Endodermal cell (in vitro differentiated cells): Measurements from ENCODE around the gene GNAI3. TPM values are rescaled to one million over a fixed set of nuclear protein-coding genes. Genes with fewer than 3 reads are reported as not detected.
A peak's percentile ranks its signal among the peaks of the same experiment; 100 is the strongest.

Experiments
- DNase-seq: peaks from one replicate; pipeline ENCODE4 v3.0.0-alpha.2; 2017
- H3K27ac ChIP-seq: 2 replicates; pipeline ENCODE4 v1.5.1; 2013; ENCODE audit warnings: mild to moderate bottlenecking, low read depth, low read length, moderate library complexity
- H3K27me3 ChIP-seq: 2 replicates; pipeline ENCODE4 v1.6.1; 2013; ENCODE audit warnings: mild to moderate bottlenecking, low read length, moderate library complexity; ENCODE audit not compliant: insufficient read depth, control insufficient read depth, poor library complexity, severe bottlenecking
- H3K36me3 ChIP-seq: 2 replicates; pipeline ENCODE4 v1.7.0; 2013; ENCODE audit warnings: mild to moderate bottlenecking, low read length, moderate library complexity; ENCODE audit not compliant: control insufficient read depth, insufficient read depth
- H3K4me1 ChIP-seq: one replicate; pipeline ENCODE4 v1.7.0; 2013; ENCODE audit warnings: low read length; ENCODE audit not compliant: control insufficient read depth, insufficient read depth
- H3K4me3 ChIP-seq: 2 replicates; pipeline ENCODE4 v1.5.1; 2013; ENCODE audit warnings: mild to moderate bottlenecking, low read length, moderate library complexity
- H3K9ac ChIP-seq: 2 replicates; pipeline ENCODE4 v1.6.1; 2013; ENCODE audit warnings: mild to moderate bottlenecking, low read length, moderate library complexity; ENCODE audit not compliant: poor library complexity, severe bottlenecking; ENCODE audit errors: extremely low read depth
- H3K9me3 ChIP-seq: 2 replicates; pipeline ENCODE4 v1.6.1; 2013; ENCODE audit warnings: mild to moderate bottlenecking, low read length, moderate library complexity; ENCODE audit not compliant: control insufficient read depth
- H3K27ac Mint-ChIP-seq: 2 replicates; pipeline ENCODE4 v1.8.0; 2020; ENCODE audit warnings: mixed read lengths
- H3K27me3 Mint-ChIP-seq: 2 replicates; pipeline ENCODE4 v1.8.0; 2021; ENCODE audit warnings: mild to moderate bottlenecking, mixed read lengths; ENCODE audit not compliant: insufficient read depth
- H3K36me3 Mint-ChIP-seq: 2 replicates; pipeline ENCODE4 v1.8.0; 2020; ENCODE audit warnings: low read depth, mixed read lengths
- H3K4me1 Mint-ChIP-seq: 2 replicates; pipeline ENCODE4 v1.8.0; 2020; ENCODE audit warnings: mixed read lengths
- H3K4me3 Mint-ChIP-seq: 2 replicates; pipeline ENCODE4 v1.8.0; 2020; ENCODE audit warnings: mild to moderate bottlenecking, moderate library complexity, mixed read lengths
- H3K9me3 Mint-ChIP-seq: 2 replicates; pipeline ENCODE4 v1.8.0; 2020; ENCODE audit warnings: mild to moderate bottlenecking, mixed read lengths
- WGBS, 2 experiments: methylation state at CpG; one replicate each; pipeline versions ENCODE4 v1.1.5 to v1.1.7; 2013; ENCODE audit warnings: missing lambda C conversion rate in 2 of 2, mixed read lengths in 1 of 2; ENCODE audit not compliant: insufficient coverage in 1 of 2, insufficient read length in 1 of 2; 5-methylcytosine and 5-hydroxymethylcytosine counted together
- total RNA-seq, 2 donors: library from RNA; stranded (reverse); fragmentation: NEBNext Ultra II Directional in 1 of 2; extraction: Animal tissue kit (Norgen Biotek cat#: 25700) in 1 of 2; gene quantifications; 2 replicates in 1 of 2; 3 replicates in 1 of 2; pipeline ENCODE4 v1.2.1, GENCODE V29; 2021
- TF ChIP-seq, protein P1 (sequence below): fragments of 200-600 bp; sonication (generic); conservative IDR thresholded peaks from 2 replicates; pipeline ENCODE4 v1.5.0; 2021; ENCODE audit warnings: antibody characterized with exemption, mild to moderate bottlenecking

GNAI3 gene
- total RNA-seq, 2 donors from 2014 or later = 10.1 to 10.9 TPM

DNA sequence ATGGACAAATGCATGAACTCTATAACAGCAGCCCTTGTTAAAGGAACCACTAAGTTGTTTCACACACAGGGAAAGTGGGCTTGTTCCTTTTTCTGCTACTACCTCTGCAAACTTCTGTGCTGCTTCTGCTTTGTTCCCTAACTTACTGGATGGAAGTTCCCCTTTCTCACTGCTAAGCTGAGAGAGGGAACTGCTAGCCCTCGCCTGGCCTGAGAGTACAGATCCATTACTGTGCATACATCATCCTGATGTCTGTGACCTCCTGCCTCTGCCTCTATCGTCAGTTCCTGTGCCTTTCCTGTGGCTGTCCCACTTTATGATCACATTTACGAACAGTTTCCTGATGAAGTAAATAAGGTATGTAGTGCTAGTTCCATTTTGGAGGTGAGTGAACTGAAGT, 67.5 kb downstream of the GNAI3 start:
- H3K4me1 Mint-ChIP-seq = peaks cover 25% of the 10 kb centered on the region
- H3K36me3 ChIP-seq = no peaks in the 10 kb centered on the region
- H3K27ac Mint-ChIP-seq = no peak overlapping the region
- no peak overlapping the region for H3K27ac ChIP-seq
- no peaks in the 10 kb centered on the region for H3K27me3 ChIP-seq
- TF ChIP-seq, protein P1, sequence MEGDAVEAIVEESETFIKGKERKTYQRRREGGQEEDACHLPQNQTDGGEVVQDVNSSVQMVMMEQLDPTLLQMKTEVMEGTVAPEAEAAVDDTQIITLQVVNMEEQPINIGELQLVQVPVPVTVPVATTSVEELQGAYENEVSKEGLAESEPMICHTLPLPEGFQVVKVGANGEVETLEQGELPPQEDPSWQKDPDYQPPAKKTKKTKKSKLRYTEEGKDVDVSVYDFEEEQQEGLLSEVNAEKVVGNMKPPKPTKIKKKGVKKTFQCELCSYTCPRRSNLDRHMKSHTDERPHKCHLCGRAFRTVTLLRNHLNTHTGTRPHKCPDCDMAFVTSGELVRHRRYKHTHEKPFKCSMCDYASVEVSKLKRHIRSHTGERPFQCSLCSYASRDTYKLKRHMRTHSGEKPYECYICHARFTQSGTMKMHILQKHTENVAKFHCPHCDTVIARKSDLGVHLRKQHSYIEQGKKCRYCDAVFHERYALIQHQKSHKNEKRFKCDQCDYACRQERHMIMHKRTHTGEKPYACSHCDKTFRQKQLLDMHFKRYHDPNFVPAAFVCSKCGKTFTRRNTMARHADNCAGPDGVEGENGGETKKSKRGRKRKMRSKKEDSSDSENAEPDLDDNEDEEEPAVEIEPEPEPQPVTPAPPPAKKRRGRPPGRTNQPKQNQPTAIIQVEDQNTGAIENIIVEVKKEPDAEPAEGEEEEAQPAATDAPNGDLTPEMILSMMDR = no peak
- no peak overlapping the region for H3K4me3 Mint-ChIP-seq
- no peaks in the 10 kb centered on the region for H3K9me3 Mint-ChIP-seq
- H3K4me1 ChIP-seq = no peaks in the 10 kb centered on the region
- peak; percentile 34 for DNase-seq
- no peak overlapping the region for H3K4me3 ChIP-seq
- H3K36me3 Mint-ChIP-seq = no peaks in the 10 kb centered on the region
- no peak overlapping the region for H3K9ac ChIP-seq
- WGBS, 2 experiments = 89% methylated on average over 3 of the region's 3 CpGs; no CpG with 5 or more reads in 1 of the 2 experiments
- no peaks in the 10 kb centered on the region for H3K9me3 ChIP-seq
- H3K27me3 Mint-ChIP-seq = no peaks in the 10 kb centered on the region

DNA sequence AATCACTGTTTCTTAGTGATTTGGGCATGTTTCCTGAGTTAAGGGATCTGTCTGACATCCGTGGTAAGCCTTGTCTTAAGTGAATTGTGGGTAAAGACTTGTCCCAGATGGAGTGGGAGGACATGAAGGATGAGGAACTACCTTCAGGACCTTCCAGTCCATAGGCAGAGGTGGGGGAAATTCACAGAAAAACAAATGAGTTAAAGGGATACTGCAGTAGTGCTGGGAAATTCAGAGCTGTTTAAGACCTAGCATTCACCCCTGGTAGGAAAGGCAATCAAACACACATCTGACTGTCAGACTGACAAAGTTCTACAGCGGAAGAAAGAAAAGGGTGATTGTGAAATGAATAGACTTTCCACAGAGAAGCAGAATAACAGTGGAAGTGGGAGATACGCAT, 68.0 kb downstream of the GNAI3 start:
- 90 to 93% methylated on average over 3 of the region's 3 CpGs for WGBS, 2 experiments
- H3K9ac ChIP-seq = no peak overlapping the region
- H3K27ac Mint-ChIP-seq = peak overlapping the region; percentile 22

DNA sequence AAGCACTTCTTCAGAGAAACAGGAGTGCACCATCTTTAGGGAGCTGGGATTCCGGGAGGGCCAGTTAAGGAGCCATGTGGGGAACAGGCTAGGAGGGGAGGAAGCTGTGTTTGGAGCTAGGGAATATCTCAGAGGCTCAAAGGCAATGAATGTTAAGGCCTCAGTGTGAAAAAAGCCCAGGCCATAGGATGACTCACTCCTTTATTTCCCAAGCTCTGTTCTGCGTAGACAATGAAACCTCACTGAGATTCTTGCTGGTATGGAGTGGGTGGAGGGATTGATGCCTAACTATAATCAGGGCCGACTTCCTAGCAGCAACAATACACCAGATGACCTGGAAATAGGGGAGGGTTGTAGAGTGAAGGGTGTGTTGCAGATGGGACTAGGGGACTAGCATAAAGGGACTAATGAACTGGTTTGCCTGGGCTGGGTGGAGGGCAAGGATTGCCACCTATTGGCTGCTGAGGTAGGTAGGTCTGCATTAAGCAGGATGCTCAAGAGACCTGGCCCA, 68.9 kb downstream of the GNAI3 start:
- no peaks in the 10 kb centered on the region for H3K27me3 Mint-ChIP-seq
- H3K9me3 ChIP-seq = no peaks in the 10 kb centered on the region
- WGBS, 2 experiments = 60% methylated on average over 3 of the region's 3 CpGs; no CpG with 5 or more reads in 1 of the 2 experiments
- H3K36me3 Mint-ChIP-seq = no peaks in the 10 kb centered on the region
- peaks cover 7% of the 10 kb centered on the region for H3K4me1 ChIP-seq
- H3K36me3 ChIP-seq = no peaks in the 10 kb centered on the region
- no peak overlapping the region for H3K4me3 Mint-ChIP-seq
- H3K4me3 ChIP-seq = no peak overlapping the region
- peak; percentile 75 for DNase-seq
- no peaks in the 10 kb centered on the region for H3K9me3 Mint-ChIP-seq
- TF ChIP-seq, protein P1 = peak; percentile 35
- peak overlapping the region; percentile 74 for H3K27ac Mint-ChIP-seq
- peak overlapping the region; percentile 54 for H3K27ac ChIP-seq
- no peaks in the 10 kb centered on the region for H3K27me3 ChIP-seq
- no peak overlapping the region for H3K9ac ChIP-seq
- H3K4me1 Mint-ChIP-seq = peaks cover 28% of the 10 kb centered on the region

More for the DNA sequence above, 68.0 kb downstream of the GNAI3 start:
- H3K36me3 Mint-ChIP-seq = no peaks in the 10 kb centered on the region
- peaks cover 26% of the 10 kb centered on the region for H3K4me1 Mint-ChIP-seq
- Histone ChIP-seq H3K9me3 (no peaks in the 10 kb centered on the region), H3K36me3 (no peaks in the 10 kb centered on the region), H3K4me3 (no peak overlapping the region), H3K4me1 (peaks cover 1% of the 10 kb centered on the region), H3K27ac (no peak overlapping the region), H3K27me3 (no peaks in the 10 kb centered on the region)
- no peaks in the 10 kb centered on the region for H3K27me3 Mint-ChIP-seq
- H3K9me3 Mint-ChIP-seq = no peaks in the 10 kb centered on the region
- H3K4me3 Mint-ChIP-seq = no peak overlapping the region
- TF ChIP-seq, protein P1 = no peak
- no peak for DNase-seq
